PFSK-1 (cell line): ENCODE results near the gene NEURL1B.

Source experiments
- FOXP2 ChIP-seq: optimal IDR thresholded peaks from 2 replicates; pipeline ENCODE3; 2011; ENCODE audit warnings: borderline replicate concordance, control low read depth, inconsistent platforms; ENCODE audit not compliant: insufficient read depth; ENCODE audit errors: extremely low read length, extremely low read depth
- POLR2AphosphoS5 ChIP-seq: IDR thresholded peaks from 2 replicates; pipeline ENCODE4 v1.6.1; 2012; ENCODE audit warnings: low read depth, mild to moderate bottlenecking, control low read depth, low read length, moderate library complexity
- REST ChIP-seq, 2 experiments: IDR thresholded peaks; 2 replicates each; pipeline versions ENCODE4 v1.6.1 to v1.8.0; 2011 to 2012; ENCODE audit warnings: low read depth in 2 of 2, low read length in 2 of 2, control low read depth in 1 of 2, inconsistent platforms in 1 of 2, mild to moderate bottlenecking in 1 of 2, moderate library complexity in 1 of 2; ENCODE audit not compliant: insufficient read depth in 1 of 2
- SIN3A ChIP-seq: IDR thresholded peaks from 2 replicates; pipeline ENCODE4 v1.6.1; 2012; ENCODE audit warnings: mild to moderate bottlenecking, low read length, moderate library complexity, borderline replicate concordance; ENCODE audit not compliant: insufficient read depth
- TAF1 ChIP-seq: IDR thresholded peaks from 2 replicates; pipeline ENCODE4 v1.6.1; 2012; ENCODE audit warnings: low read length, control low read depth, borderline replicate concordance; ENCODE audit not compliant: insufficient read depth

Gene NEURL1B

DNA sequence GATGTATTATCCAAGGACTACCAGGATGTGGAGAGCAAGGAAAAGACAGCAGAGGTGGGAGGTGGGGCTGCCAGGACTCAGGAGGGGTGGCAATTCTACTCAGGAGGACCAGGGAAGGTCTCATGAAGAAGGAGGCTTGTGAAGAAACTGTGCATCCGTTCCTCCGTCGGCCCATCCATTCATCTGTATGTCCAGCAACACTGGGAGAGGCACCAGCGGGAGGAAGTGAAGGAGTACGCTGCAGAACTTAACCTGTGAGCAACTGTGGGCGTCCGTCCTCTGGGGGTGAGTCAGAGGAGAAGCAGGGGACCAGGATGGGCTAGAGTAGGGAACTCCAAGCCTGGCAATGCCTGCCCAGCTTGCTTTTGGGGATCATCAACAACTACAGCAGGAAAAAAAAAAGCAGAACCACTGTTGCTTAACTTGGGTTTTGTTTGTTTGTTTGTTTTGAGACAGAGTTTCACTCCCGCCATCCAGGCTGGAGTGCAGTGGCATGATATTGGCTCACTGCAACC lies 47.3 kb upstream of the NEURL1B start:
- TF ChIP-seq REST (IDR thresholded peaks at IDR 0.05; ENCODE audit: insufficient read depth in 1 of 2, low read depth in 2 of 2, low read length in 2 of 2), result no peak
- TF ChIP-seq FOXP2, result no peak

DNA sequence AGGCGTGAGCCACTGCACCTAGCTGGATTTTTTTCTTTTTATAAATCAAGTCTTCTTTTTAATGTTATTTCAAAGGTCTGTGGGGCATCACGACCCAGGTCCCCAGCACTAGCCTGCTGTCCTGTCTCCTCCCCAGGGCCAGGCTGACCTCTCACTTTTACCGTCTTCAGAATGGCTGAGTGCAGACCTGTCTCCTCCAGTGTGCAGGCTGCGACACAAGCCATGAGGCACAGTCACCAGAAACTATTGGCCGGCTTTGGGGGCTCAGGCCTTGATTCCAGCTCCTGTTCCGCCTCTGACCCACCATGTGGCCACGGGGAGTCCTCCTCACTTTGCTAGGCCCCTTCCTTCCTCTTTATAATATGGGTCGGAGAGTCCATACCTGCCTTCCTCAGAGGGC lies 46.6 kb upstream of the NEURL1B start:
- TF ChIP-seq SIN3A, result no peak
- no peak for TF ChIP-seq POLR2AphosphoS5
- TF ChIP-seq TAF1, result no peak
- no peak for TF ChIP-seq REST (IDR thresholded peaks at IDR 0.05; ENCODE audit: insufficient read depth in 1 of 2, low read depth in 2 of 2, low read length in 2 of 2)
- no peak for TF ChIP-seq FOXP2

DNA sequence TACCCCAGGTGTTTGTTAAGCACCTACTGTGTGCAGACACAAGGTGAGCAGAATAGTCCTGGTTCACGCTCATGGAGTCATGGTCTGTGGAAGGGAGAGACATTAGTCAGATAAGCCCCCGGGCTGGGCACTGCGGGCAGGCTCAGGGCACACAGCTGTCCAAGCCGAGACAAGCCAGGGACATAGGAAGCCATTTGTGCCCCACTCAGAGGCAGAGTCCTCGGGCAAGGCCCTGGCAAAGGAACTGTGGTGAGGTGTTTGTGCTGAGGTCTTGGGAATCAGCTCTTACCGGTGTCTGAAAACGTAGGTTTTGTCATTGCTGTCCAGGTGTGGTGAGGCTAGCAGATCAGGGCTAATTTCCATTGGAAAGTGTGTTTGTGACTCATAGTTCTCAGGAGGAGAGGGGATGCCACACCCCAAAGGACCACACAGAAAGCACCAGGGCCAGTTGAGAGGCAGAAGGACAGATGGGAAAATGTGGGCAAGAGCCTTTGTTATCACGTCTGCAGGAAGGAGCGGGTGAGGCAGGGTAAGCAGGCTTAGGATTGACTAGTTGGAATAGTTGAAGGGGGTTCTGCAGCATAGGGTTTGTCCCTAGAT lies 46.1 kb upstream of the NEURL1B start:
- no peak for TF ChIP-seq REST (IDR thresholded peaks at IDR 0.05; ENCODE audit: insufficient read depth in 1 of 2, low read depth in 2 of 2, low read length in 2 of 2)
- TF ChIP-seq POLR2AphosphoS5, result no peak
- TF ChIP-seq FOXP2, result no peak
- TF ChIP-seq SIN3A, result no peak
- TF ChIP-seq TAF1, result no peak

DNA sequence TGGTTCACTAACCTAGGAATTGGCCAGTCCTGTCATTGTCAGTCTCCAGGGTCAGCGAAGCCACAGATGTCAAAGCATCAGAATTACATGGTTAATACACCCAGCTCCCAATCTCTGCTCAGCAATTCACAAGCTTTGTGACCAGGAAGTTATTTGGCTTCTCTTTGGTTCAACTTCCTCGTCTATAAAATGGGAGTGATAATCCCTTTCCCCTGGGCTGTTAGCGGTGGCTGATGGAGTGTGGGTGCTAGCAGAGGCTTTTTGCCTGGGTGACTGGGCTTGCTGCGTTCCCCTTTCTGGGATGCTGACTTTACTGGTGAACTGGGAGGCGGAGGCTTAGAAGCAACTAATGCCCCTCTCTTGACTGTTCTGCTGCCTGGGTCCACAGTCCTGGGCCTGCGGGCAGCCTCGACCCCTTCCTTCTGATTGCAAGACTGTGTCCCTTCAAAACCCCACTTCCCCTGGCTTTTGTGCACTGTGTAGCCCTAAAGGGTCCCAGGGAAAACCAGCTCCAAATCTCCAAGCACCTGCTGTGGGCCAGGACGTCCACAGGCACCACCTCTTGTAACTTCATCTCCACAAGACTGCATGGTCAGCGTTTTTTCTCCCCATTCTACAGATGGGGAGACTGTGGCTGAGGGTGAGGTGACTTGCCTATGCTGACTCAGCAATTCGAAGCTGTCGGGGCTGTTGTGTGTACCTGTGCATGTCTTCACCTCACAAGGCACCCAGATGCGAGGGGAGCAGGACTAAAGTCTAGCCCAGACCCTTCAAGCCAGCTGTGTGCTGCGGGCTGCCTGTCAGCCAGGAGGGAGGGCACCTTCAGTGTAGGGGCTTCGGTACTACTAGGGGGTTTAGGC lies 45.2 kb upstream of the NEURL1B start:
- TF ChIP-seq SIN3A (no peak), TAF1 (no peak), POLR2AphosphoS5 (no peak), REST (IDR thresholded peaks at IDR 0.05; ENCODE audit: insufficient read depth in 1 of 2, low read depth in 2 of 2, low read length in 2 of 2) (no peak), FOXP2 (no peak)

GRCh38 chr5:172596638-172597231 lies 44.3 kb upstream of the NEURL1B start:
- no peak for TF ChIP-seq TAF1
- TF ChIP-seq POLR2AphosphoS5, result no peak
- no peak for TF ChIP-seq REST (IDR thresholded peaks at IDR 0.05; ENCODE audit: insufficient read depth in 1 of 2, low read depth in 2 of 2, low read length in 2 of 2)
- TF ChIP-seq SIN3A, result no peak
- TF ChIP-seq FOXP2, result no peak
